HK-2 (cell line): Measurements from ENCODE around the gene LRRC3.
A peak's percentile ranks its signal among the peaks of the same experiment; 100 is the strongest.

Experiments used
- DNase-seq: peaks from one replicate; pipeline ENCODE4 v3.0.0-alpha.2; 2018; ENCODE audit not compliant: unreplicated experiment

The LRRC3 gene

GRCh38 chr21:44438531-44439210 lies 16.6 kb upstream of the LRRC3 start:
- no peak for DNase-seq

GRCh38 chr21:44439211-44439600 lies 16.1 kb upstream of the LRRC3 start:
- no peak for DNase-seq

GRCh38 chr21:44440241-44441040 lies 14.9 kb upstream of the LRRC3 start:
- no peak for DNase-seq

- DNase-seq: no peak
Observed at GRCh38 chr21:44441041-44441400, 14.3 kb upstream of the LRRC3 start.

- DNase-seq: no peak
Observed at GRCh38 chr21:44441581-44442265, 13.6 kb upstream of the LRRC3 start.

GRCh38 chr21:44442266-44443125 lies 12.8 kb upstream of the LRRC3 start:
- DNase-seq: no peak

GRCh38 chr21:44443291-44443890 lies 11.9 kb upstream of the LRRC3 start:
- DNase-seq: no peak

- DNase-seq: no peak
Observed at GRCh38 chr21:44443891-44444285, 11.4 kb upstream of the LRRC3 start.

GRCh38 chr21:44444286-44444931 lies 10.9 kb upstream of the LRRC3 start:
- no peak for DNase-seq

GRCh38 chr21:44445145-44445812 lies 10.0 kb upstream of the LRRC3 start:
- DNase-seq: no peak

- DNase-seq: no peak
Observed at GRCh38 chr21:44448651-44449131, 6.6 kb upstream of the LRRC3 start.

GRCh38 chr21:44449473-44450363 lies 5.6 kb upstream of the LRRC3 start:
- no peak for DNase-seq

GRCh38 chr21:44450402-44450801 lies 4.9 kb upstream of the LRRC3 start:
- peak; percentile 22 for DNase-seq

GRCh38 chr21:44450999-44451398 lies 4.3 kb upstream of the LRRC3 start:
- no peak for DNase-seq

GRCh38 chr21:44453120-44453519 lies 2.2 kb upstream of the LRRC3 start:
- no peak for DNase-seq

GRCh38 chr21:44454058-44454457 lies 1.3 kb upstream of the LRRC3 start:
- no peak for DNase-seq

GRCh38 chr21:44455524-44456213 lies 359 bp downstream of the LRRC3 start:
- DNase-seq: peak; percentile 45

- no peak for DNase-seq
Observed at GRCh38 chr21:44456214-44456914, 1.1 kb downstream of the LRRC3 start.
